GM19193 (cell line): ENCODE measurements around the gene CDK18.

ENCODE experiments used
- POLR2A ChIP-seq: IDR thresholded peaks from 4 replicates; pipeline ENCODE4 v1.6.1; 2011; ENCODE audit not compliant: insufficient read depth, insufficient read length; ENCODE audit errors: extremely low read depth

Gene CDK18

GRCh38 chr1:205504311-205505075, at the start of gene CDK18:
Gene CDK18 (plus strand): TSS chr1:205504669. CDS start chr1:205523168, 18,499 bp downstream.
- no peak for TF ChIP-seq POLR2A

- no peak for TF ChIP-seq POLR2A
Measured at GRCh38 chr1:205454903-205455335, 49.5 kb upstream of the CDK18 start.

- TF ChIP-seq POLR2A, result no peak
Measured at GRCh38 chr1:205455581-205456382, 48.7 kb upstream of the CDK18 start, which contains the start of gene BLACAT1. Gene BLACAT1 (minus strand): TSS chr1:205456045.

- TF ChIP-seq POLR2A, result no peak
Measured at GRCh38 chr1:205456383-205456867, 48.0 kb upstream of the CDK18 start.

- TF ChIP-seq POLR2A, result no peak
Measured at GRCh38 chr1:205456868-205457745, 47.4 kb upstream of the CDK18 start.

GRCh38 chr1:205458777-205459566, 45.5 kb upstream of the CDK18 start:
- TF ChIP-seq POLR2A, result no peak

GRCh38 chr1:205465392-205465791, 39.1 kb upstream of the CDK18 start:
- TF ChIP-seq POLR2A, result no peak

GRCh38 chr1:205466595-205467220, 37.8 kb upstream of the CDK18 start:
- no peak for TF ChIP-seq POLR2A

- no peak for TF ChIP-seq POLR2A
Measured at GRCh38 chr1:205470131-205470530, 34.3 kb upstream of the CDK18 start.

GRCh38 chr1:205472737-205473441, 31.6 kb upstream of the CDK18 start:
- no peak for TF ChIP-seq POLR2A

GRCh38 chr1:205473475-205473874, 31.0 kb upstream of the CDK18 start:
- no peak for TF ChIP-seq POLR2A

- TF ChIP-seq POLR2A, result no peak
Measured at GRCh38 chr1:205473966-205474365, 30.5 kb upstream of the CDK18 start.

- no peak for TF ChIP-seq POLR2A
Measured at GRCh38 chr1:205474571-205474970, 29.9 kb upstream of the CDK18 start.
